ENCODE data around the gene MTHFD1.

MTHFD1 gene

DNA sequence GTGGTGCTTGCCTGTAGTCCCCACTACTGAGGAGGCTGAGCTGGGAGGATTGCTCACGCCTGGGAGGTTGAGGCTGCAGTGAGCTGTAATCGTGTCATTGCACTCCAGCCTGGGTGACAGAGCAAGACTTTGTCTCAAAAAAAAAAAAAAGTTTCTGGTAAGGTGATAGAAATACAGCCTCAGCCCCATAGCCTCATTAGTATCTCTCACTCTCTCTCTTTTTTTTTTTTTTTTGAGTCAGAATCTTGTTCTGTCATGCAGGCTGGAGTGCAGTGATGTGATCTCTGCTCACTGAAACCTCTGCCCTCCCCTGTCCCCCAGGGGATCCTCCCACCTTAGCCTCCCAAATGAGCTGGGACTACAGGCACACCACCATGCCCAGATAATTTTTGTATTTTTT lies 19.2 kb downstream of the MTHFD1 start:
- DNase-seq: no peak

DNA sequence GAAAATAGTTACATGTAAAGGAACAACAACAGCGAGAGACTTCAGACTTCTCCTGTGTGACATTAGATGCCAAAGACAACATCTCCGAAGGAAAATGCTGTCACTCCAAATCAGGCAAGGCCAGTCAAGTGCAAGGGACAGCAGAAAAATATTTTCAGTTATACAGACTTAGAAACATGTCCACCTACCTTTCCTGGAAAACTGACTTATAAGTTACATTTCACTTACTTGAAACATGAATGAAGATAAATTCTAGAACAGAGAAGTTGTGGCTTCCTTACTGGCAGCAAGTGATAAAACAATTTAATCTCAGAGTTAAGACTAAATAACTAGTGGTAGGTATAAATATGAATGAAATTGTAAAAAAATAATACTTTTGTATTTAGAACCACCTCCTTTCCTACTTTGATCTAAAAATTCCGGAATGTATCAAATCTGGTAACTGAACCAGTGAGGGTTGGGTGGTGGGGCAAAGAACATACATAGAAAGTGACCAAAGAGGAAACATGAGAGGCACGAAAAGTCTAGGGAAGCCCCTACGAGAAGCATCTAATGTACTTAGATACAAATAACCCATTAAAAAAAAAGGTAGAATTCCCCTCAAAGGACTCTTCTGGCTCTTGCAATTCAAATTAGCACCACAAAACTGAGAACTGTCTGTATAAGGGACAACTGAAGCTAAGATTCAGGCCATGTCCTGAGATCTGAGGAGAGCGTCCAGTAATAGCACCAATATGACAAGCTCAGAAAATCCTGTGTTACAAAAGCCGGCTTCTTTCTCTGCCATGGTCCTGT lies 21.2 kb downstream of the MTHFD1 start:
- no peak for DNase-seq

GRCh38 chr14:64410084-64410774 lies 22.1 kb downstream of the MTHFD1 start:
- DNase-seq: no peak

DNA sequence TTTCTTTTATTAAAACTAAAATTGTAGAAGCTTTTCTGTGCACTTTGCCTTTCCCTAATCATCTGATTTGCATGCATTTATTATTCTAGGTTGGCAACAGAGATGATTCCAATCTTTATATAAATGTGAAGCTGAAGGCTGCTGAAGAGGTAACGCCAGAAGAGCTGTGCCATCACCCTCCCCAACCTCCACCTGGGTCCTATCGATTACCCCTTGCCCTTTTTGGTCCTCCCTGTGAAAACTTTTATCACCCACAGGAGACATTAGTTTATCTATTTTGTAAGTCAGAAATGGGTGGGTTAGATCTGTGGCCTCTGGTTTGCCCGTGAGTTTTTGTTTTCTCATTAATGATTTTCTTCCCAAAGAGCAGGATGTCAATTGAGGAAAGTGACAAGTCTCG lies 22.8 kb downstream of the MTHFD1 start:
- no peak for DNase-seq

DNA sequence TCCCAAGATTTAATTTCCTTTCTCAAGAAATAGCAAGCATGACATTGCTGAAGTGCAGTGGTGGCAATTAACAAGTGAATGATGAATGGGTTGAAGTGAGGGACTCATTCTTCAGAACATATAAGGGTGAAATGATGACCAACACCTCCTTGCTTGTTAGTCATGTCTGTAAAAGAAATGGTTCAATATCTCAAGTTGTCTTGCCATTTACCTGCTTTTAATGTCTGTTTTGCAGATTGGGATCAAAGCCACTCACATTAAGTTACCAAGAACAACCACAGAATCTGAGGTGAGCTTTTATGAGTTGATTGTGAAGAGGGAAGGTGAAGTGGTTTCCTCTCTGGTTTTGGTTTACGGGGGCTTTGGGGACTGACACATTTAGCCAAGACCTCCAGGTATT lies 24.1 kb downstream of the MTHFD1 start:
- no peak for DNase-seq

DNA sequence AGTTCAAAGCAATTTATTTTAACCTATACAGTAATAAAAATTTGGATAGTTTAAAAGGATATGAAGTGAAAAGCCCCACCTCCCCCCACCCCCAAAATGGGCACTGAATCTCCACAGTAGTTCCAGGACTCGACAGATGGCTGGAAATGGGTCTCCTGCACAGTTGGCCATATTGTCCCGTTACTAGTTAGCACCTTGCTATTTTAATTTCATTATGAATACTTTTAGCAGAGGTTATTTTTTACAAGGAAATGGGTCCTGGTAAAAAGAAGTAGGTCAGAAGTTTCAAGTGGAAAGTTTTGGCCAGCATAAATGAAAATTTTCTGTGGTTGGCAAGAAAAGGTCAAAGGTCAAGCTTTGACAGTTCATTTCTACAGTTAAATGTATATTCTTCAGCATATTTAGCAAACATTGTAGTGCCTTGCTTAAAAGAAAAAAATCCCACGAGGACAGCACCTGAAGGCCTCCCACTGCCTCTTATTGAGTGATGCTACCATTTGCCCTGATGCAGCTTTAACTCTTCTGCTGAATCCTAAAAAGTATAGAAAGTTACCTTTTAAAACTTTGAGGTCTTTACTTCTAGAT lies 28.3 kb downstream of the MTHFD1 start:
- no peak for DNase-seq

GRCh38 chr14:64417055-64417770 lies 29.1 kb downstream of the MTHFD1 start:
- DNase-seq: no peak

DNA sequence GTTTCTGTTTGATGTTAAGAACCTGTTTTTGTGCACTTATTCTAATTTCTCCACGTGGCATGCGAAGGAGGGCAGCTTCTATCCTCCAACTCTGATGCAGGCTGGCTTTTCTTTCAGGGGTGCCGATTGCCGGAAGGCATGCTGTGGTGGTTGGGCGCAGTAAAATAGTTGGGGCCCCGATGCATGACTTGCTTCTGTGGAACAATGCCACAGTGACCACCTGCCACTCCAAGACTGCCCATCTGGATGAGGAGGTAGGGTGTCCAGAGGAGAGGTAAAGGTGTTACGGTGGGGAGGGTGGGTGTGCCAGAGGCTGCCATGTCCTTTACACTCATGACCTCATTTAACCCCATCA lies 29.6 kb downstream of the MTHFD1 start:
- DNase-seq: no peak

DNA sequence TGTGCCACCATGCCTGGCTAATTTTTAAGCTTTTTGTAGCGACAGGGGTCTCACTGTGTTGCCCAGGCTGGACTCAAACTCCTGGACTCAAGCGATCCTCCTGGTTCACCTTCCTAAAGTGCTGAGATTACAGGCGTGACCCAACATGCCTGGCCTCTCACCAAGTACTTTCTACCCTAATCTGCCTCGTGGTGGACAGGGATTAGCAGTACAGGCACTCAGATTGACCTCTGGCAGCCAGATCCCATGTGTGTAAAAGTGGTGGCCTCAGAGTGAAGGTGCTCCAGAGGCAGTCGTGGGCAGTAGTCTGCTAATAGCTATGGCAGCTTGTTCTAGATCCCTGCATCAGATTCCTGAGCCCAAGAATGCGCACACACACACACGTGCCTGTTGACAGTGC lies 30.9 kb downstream of the MTHFD1 start:
- no peak for DNase-seq

- no peak for DNase-seq
These were observed 33.0 kb downstream of the MTHFD1 start for GRCh38 chr14:64421166-64421565.

GRCh38 chr14:64422005-64422404 lies 33.9 kb downstream of the MTHFD1 start:
- no peak for DNase-seq

GRCh38 chr14:64422756-64423155 lies 34.6 kb downstream of the MTHFD1 start:
- no peak for DNase-seq

DNA sequence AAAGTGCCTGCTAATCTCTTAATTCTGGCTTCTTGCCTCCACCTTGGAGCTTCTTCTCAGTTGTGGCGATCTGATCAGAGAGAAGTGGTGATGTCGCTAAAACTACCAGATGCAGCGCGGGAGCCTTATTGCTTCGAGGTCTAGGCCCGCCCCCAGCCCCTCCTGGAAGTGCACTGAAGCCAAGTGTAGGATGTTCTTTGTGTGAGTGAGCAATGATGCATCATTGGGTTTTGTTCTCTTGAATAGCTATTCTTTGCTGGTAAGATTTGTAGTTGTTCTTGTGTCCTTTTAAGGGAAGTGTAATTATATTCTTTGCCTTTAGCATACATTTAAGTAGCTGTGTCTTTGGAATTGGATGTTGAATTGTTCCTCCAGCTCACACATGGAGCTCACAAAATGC lies 35.8 kb downstream of the MTHFD1 start:
- DNase-seq: no peak

GRCh38 chr14:64434528-64434927 lies 46.4 kb downstream of the MTHFD1 start:
- DNase-seq: no peak

GRCh38 chr14:64438181-64438841 lies 50.2 kb downstream of the MTHFD1 start:
- peak; percentile 30 for DNase-seq

GRCh38 chr14:64439141-64439540 lies 51.0 kb downstream of the MTHFD1 start:
- DNase-seq: no peak

DNA sequence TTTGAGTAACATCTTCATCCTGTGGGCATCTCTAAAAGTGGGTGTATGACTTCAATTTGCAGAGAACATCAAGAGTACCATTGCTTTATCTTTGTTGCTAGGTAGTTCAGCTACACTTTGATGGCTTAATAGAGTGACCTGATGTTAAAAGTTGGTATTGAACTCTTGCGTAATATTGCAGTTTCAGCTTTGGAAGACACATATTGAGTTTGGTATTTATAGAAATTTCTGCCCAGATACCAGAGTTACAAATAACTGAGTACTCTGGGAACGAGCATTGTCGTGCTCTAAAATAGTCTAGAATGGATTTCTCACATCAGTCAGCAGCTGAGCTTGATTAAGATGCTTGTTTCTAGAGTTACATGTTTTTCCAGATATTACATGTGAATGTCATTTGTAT lies 52.3 kb downstream of the MTHFD1 start:
- no peak for DNase-seq

DNA sequence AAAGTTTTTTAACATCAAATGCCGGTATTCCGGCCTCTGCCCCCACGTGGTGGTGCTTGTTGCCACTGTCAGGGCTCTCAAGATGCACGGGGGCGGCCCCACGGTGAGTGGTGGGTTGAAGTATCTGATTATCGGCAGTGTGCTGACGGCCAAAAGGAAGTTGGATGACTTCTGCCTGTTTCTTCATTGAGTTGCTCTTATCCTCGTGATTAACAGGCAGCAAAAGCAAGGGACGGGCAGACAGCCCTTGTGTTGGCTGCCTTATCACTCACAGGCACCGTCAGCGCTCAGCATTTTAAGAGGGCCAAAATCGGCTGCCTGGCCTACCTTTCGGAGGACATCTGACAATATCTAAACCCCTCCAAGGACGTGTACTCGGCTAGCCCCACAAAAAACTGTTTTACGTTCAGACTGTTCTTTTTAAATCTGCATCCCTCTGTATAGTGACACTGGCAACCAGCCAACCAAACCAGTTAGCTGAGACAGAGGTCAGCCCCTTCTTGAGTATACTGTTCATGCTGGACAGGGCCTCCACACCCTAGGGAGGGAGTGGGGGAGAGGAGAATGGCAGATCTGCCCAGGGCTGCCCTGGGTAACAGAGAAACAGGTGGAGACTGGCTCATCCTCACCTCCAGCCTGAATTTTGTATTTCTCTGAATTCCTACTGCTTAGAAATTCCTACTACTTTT lies 54.3 kb downstream of the MTHFD1 start:
- no peak for DNase-seq

DNA sequence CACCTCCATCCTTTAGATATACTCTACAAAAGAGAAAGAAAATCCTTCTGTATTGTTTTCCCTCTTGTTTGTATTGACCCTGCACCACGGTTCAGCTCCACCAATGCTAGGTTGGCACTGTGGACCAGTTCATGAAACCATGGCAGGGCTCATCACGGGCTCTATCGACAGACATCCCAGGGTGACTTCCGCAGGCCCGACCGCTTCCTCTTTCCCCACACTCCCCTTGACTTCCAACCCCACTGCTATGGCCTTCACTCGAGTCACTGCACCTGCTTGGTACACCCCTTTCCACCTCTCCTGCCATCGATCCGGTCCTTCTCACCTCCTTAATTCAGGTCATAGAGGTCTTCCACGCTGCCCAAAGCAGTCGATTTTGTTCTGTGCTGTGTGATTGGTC lies 56.0 kb downstream of the MTHFD1 start:
- DNase-seq: no peak

GRCh38 chr14:64444984-64445845 lies 57.1 kb downstream of the MTHFD1 start:
- DNase-seq: no peak

GRCh38 chr14:64447876-64448670 lies 59.9 kb downstream of the MTHFD1 start:
- DNase-seq: no peak

Data from femur (tissue), 1 donor.